ENCODE data around the gene BCL10.
"Not testable (repeated sequence)": the region's sequence is repeated elsewhere in the genome, so short reads cannot be mapped to it uniquely, and the experiment has no call there.

Gene BCL10

GRCh38 chr1:85274969-85275453 is 1.4 kb downstream of the BCL10 start:
- intact Hi-C loops (cut with DNase I) = no loop called here

GRCh38 chr1:85273397-85273796 is 3.0 kb downstream of the BCL10 start:
- DNase-seq = no peak
- intact Hi-C loops (cut with DNase I) = no loop called here

More at GRCh38 chr1:85274969-85275453, 1.4 kb downstream of the BCL10 start:
- DNase-seq = no peak

- intact Hi-C loops (cut with DNase I) = no loop called here
- no peak for DNase-seq
Measured at GRCh38 chr1:85268801-85269585, 7.4 kb downstream of the BCL10 start.

DNA sequence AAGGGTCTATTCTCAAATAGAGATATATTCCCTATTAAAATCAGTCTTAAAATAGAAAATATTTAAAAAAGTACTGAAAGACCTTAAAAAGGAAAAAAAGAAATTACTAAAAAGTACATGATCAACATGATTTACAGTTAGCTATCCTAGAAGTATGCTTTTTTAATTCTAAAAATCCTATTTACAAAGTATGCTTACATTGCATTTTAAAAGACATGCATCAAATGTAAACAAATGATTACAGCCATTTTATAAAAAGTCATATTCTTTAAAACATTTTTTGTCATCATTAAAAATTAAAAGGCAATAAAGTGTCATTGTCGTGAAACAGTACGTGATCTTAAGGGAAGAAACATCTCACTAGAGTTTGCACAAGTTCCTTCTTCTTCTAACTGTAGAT is 9.1 kb downstream of the BCL10 start:
- DNase-seq = no peak
- intact Hi-C loops (cut with DNase I) = no loop called here

GRCh38 chr1:85264150-85264549 is 12.3 kb downstream of the BCL10 start:
- no peak for DNase-seq

DNA sequence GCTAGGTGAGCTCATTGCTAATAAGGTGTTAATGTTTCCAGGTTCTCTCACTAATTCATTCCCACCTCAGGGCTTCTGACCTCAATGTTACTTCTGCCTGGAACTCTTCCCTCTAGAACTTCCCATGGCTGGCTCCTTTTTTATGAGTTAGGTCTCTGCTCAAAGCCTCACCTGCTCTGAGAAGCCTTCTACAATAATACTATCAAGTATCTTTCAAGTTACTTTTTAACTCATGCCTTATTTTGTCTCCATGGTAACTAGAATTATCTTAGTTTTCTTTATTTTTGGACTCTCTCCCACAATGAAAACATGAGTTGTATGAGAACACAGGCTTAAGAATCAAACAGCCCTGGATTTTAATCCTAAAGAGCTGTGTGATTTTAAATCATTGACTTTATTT is 13.4 kb downstream of the BCL10 start:
- no peak for DNase-seq
- intact Hi-C loops (cut with DNase I) = no loop called here

More at GRCh38 chr1:85264150-85264549, 12.3 kb downstream of the BCL10 start:
- intact Hi-C loops (cut with DNase I) = no loop called here

GRCh38 chr1:85259912-85260274 is 16.5 kb downstream of the BCL10 start:
- DNase-seq = no peak

DNA sequence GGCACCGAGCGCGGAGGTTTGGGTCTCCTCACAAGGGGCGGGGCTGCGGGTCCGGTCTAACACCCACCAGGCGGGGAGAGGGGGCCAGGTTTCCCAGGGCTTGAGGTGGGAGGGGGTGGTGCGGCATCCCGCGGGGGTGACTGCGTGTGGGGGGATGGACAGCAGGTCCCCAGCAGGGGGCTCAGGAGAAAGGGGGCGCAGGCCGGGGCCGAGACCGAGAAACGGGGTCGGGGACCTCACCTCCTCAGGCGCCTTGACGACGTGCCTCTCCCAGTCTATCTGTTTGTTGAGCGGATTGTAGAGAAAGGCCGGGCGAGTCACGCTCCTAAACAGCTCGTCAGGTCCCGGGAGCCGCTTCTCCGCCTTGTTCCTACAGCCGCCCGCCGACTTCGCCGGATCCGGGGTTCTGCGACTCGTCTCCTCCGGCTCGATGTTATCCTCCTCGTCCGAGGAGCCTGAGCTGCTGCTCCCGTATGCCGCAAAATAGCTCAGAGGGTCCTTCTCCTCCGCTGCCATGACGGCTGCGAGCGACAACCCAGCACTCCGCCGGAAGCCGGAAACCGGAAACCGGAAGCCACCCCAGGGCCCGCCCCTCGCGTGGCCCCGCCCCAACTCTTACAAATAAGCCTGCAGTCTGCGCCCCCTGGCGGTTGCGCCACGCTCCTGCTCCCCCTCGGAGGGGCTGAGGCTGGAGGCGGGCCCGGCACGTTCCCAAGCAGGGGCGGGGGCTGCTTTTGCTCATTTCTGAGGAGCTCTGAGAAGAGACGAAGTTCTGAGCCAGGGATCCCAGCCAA is 17.1 kb downstream of the BCL10 start, which contains the start of gene C1orf52:
TSS of gene C1orf52 (minus strand) at position 545 of the 794 bp plus-strand sequence. CDS start at position 516, 29 bp downstream.
- DNase-seq = peak; percentile 86 to 100 (median 96)
- intact Hi-C loops (cut with DNase I) = loop anchor here (2.0 kb wide), 1 partner anchor 315 kb away; no protein-coding TSS in a partner anchor

More at GRCh38 chr1:85259912-85260274, 16.5 kb downstream of the BCL10 start:
- intact Hi-C loops (cut with DNase I) = loop anchor here (2.0 kb wide), 1 partner anchor 315 kb away; no protein-coding TSS in a partner anchor

DNA sequence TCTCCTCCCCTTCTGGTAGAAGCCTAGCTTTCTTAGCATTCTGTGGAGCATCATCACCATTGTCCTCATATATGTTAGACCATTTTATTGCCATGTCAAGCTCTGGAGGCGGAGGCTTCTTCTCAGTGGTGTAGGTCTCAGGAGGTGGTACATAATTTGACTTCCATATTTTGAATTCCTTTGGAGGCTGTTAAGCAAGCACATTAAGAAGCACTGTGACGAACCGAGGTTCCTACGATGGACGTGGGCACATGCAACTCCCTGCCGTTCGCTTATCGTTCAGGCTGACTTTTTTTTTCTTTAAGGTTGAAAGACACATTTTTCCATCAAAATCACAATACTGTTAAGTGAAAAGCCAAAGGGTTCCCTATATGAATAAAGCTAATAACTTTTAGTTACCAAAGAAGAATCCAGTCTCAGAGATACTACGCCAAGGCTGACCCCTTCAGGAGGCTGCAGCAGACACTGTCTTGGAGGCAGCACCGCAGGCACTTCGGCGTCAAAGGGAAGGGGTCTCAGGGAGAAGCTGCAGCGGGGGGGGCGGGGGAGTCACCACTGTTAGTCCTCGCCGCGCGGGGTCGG is 17.8 kb downstream of the BCL10 start:
- intact Hi-C loops (cut with DNase I) = loop anchor here (2.0 kb wide), 1 partner anchor 314 kb away; no protein-coding TSS in a partner anchor
- no peak for DNase-seq

DNA sequence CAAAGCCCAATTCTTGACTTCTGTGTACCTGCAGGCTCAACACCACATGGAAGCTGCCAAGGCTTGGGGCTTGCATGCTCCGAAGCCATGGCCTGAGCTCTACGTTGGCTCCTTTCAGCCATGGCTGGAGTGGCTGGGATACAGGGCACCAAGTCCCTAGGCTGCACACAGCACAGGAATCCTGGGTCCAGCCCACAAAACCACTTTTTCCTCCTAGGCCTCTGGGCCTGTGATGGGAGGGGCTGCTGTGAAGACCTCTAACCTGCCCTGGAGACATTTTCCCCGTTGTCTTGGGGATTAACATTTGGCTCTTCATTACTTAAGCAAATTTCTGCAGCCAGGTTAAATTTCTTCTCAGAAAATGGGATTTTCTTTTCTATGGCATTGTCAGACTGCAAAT is 27.4 kb downstream of the BCL10 start:
- intact Hi-C loops (cut with DNase I); DNase-seq: not testable (repeated sequence)

DNA sequence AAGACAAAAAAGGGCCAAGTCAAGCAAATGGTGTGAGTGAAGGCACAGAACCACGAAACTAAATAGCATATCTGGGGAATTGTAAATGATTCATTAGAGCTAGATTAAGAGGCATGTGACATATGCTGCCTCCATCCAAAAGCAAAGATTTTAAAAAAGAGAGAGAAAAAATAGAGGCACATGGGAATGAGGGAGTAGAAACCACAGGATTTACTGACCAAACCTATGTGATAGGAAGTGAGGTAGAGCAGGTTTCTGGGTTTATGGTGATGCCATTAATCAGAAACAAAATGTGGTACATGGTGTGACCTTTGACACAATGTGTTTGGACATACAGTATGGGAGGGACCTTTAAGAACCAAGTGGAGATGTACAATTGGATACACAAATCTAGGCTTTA is 30.5 kb downstream of the BCL10 start:
- intact Hi-C loops (cut with DNase I) = no loop called here

GRCh38 chr1:85245456-85245855 is 31.0 kb downstream of the BCL10 start:
- DNase-seq = no peak
- intact Hi-C loops (cut with DNase I) = no loop called here

More for the DNA sequence above, 30.5 kb downstream of the BCL10 start:
- DNase-seq = no peak

- DNase-seq = no peak
- intact Hi-C loops (cut with DNase I) = no loop called here
Measured at GRCh38 chr1:85244271-85245061, 32.0 kb downstream of the BCL10 start.

DNA sequence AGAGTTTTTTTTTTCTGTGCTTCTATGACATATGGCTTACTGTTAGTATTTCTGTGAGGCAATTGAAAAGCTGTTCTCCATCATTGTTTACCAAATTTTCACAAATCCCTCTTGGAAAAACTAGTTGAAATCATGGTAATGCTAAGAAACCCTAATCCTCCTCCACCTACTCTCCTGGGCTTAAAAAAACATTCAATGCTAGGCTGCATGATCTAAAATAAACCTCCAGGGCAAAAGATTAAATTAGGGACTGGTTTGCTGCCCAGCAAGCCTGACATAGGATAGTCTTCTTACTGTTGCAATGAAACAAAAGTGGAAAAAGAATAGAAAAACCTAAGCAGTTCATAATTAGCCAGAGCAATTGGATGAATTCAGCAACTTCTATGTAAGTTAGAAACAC is 33.1 kb downstream of the BCL10 start:
- DNase-seq = no peak
- intact Hi-C loops (cut with DNase I) = no loop called here

- no peak for DNase-seq
- intact Hi-C loops (cut with DNase I) = no loop called here
Measured at GRCh38 chr1:85240643-85241042, 35.8 kb downstream of the BCL10 start.

DNA sequence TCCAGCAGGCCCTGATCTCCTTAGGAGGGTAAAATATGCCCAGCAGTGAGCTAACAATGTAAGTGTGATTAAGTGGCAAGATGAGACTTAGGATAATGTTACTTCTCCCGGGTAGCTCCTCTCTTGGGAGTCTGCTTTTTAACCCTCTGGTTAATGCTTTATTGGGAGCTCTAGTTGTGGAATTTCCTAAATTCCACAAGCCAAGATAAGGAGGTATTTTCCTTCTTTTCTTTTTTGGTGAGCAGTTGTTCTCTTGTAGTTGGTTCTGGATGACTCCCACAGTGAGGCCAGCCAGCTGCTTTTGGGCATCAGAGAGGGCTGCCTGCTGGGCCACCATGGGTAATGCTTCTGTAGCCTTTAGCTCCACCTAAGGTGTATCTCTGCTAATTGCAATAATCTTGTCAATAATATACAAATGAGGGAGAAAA is 36.2 kb downstream of the BCL10 start:
- intact Hi-C loops (cut with DNase I) = no loop called here
- DNase-seq = peak in 2 of 10 donors; percentile 74 to 80

GRCh38 chr1:85237613-85238012 is 38.8 kb downstream of the BCL10 start:
- intact Hi-C loops (cut with DNase I) = no loop called here
- no peak for DNase-seq

- intact Hi-C loops (cut with DNase I) = no loop called here
- DNase-seq = no peak
Measured at GRCh38 chr1:85230305-85230977, 46.0 kb downstream of the BCL10 start.

DNA sequence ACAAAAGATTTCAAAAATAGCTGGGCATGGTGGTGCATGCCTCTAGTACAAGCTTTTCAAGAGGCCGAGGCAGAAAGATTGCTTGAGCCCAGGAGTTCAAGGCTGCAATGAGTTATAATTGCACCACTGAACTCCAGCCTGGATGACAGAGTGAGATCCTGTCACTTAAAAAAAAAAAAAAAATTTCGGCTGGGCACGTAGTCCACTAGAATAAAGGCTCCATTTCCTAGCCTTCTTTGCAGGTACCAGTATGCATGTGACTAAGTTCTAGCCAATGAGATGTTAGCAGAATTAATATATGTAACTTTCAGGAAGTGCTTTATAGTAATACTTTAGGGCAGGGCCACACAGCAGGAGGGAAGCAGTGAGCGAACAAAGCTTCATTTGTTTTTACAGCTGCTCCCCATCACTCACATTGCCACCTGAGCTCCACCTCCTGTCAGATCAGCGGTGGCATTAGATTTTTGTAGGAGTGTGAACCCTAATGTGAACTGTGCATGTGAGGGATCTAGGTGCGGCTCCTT is 46.8 kb downstream of the BCL10 start:
- intact Hi-C loops (cut with DNase I) = no loop called here
- no peak for DNase-seq
